DMS79 (cell line): ENCODE data around the gene KCNIP1.

Experiments used
- DNase-seq: peaks from one replicate; lab custom pipeline; 2025; lab: John Stamatoyannopoulos, UW

Gene KCNIP1

GRCh38 chr5:170716396-170716795 lies 212.6 kb downstream of the KCNIP1 start:
- no peak for DNase-seq

- no peak for DNase-seq
Measured at GRCh38 chr5:170719551-170719950, 215.7 kb downstream of the KCNIP1 start.

GRCh38 chr5:170720179-170720578 lies 216.4 kb downstream of the KCNIP1 start:
- DNase-seq, result no peak

GRCh38 chr5:170720984-170721383 lies 217.2 kb downstream of the KCNIP1 start:
- DNase-seq, result no peak

GRCh38 chr5:170721681-170722080 lies 217.9 kb downstream of the KCNIP1 start:
- DNase-seq, result no peak

- no peak for DNase-seq
Measured at GRCh38 chr5:170722316-170722715, 218.5 kb downstream of the KCNIP1 start.

GRCh38 chr5:170731052-170731451 lies 227.2 kb downstream of the KCNIP1 start:
- DNase-seq, result no peak

GRCh38 chr5:170732685-170733084 lies 228.9 kb downstream of the KCNIP1 start:
- DNase-seq, result no peak

- DNase-seq, result no peak
Measured at GRCh38 chr5:170736966-170737365, 233.1 kb downstream of the KCNIP1 start.

- DNase-seq, result no peak
Measured at GRCh38 chr5:170737591-170737990, 233.8 kb downstream of the KCNIP1 start.

- no peak for DNase-seq
Measured at GRCh38 chr5:170738840-170739239, 235.0 kb downstream of the KCNIP1 start.

GRCh38 chr5:170739446-170739845 lies 235.6 kb downstream of the KCNIP1 start:
- DNase-seq, result no peak

- no peak for DNase-seq
Measured at GRCh38 chr5:170740551-170741205, 236.9 kb downstream of the KCNIP1 start.

- no peak for DNase-seq
Measured at GRCh38 chr5:170741801-170742200, 238.0 kb downstream of the KCNIP1 start.

GRCh38 chr5:170743876-170744212 lies 240.0 kb downstream of the KCNIP1 start:
- no peak for DNase-seq

- DNase-seq, result no peak
Measured at GRCh38 chr5:170745481-170746071, 241.8 kb downstream of the KCNIP1 start.

- no peak for DNase-seq
Measured at GRCh38 chr5:170746075-170746960, 242.5 kb downstream of the KCNIP1 start.

GRCh38 chr5:170746961-170747340 lies 243.1 kb downstream of the KCNIP1 start:
- DNase-seq, result no peak

- no peak for DNase-seq
Measured at GRCh38 chr5:170747357-170747756, 243.5 kb downstream of the KCNIP1 start.

- no peak for DNase-seq
Measured at GRCh38 chr5:170747851-170748250, 244.0 kb downstream of the KCNIP1 start.

GRCh38 chr5:170748951-170749471 lies 245.2 kb downstream of the KCNIP1 start:
- no peak for DNase-seq

GRCh38 chr5:170749911-170750431 lies 246.2 kb downstream of the KCNIP1 start:
- no peak for DNase-seq

- DNase-seq, result no peak
Measured at GRCh38 chr5:170750791-170751190, 247.0 kb downstream of the KCNIP1 start.
